Brain pericyte (primary cell): ENCODE data around the gene IRAG1.

ENCODE experiments used
- DNase-seq: peaks from one replicate; pipeline ENCODE4 v3.0.0-alpha.2; 2012; ENCODE audit warnings: low read depth, low spot score

IRAG1 gene

GRCh38 chr11:10648871-10649270, 44.7 kb downstream of the IRAG1 start:
- DNase-seq, result no peak

DNA sequence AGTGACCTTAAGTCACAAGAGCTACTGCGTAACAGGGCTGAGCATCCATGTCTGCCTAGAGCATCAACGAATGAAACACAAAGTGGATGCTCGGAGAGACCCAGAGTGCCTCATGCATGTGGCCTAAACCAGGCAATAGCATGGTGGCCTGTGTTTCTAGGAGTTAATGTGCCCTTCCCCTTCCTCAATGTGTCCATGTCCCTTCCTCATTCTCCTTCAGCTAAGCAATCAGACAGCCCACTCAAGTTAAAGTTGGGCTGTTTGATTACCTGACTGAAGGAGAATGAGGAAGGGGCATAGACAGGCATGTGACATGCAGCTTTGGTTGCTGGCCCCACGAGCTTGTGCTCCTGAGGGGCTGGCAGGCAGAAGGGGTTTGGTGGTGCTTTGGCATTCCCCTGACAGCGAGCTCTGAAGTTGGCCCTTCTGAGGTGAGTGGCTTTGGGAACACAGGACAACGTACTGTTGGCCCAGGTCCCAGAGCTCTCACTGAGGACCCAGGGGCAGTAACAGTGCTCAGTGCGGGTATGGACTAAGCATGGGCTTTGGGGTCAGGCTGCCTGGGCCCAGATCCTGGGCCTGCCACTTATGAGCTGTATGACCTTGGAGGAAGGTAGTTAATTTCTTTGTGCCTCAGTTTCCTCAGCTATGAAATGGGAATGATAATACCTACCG, 46.7 kb downstream of the IRAG1 start:
- DNase-seq, result no peak

- DNase-seq, result no peak
Measured at GRCh38 chr11:10646005-10646404, 47.5 kb downstream of the IRAG1 start.

- no peak for DNase-seq
Measured at GRCh38 chr11:10645212-10645795, 48.3 kb downstream of the IRAG1 start.
